ENCODE measurements around the gene ZNF534. TPM values are rescaled to one million over a fixed set of nuclear protein-coding genes. Genes with fewer than 3 reads are reported as not detected.
A peak's percentile ranks its signal among the peaks of the same experiment; 100 is the strongest.

The ZNF534 gene
- total and polyA plus RNA-seq, 9 of the 15 experiments (the other 6 are each of a cell fraction or from before 2014, with no cell fraction given), result 0.08 to 0.33 (median 0.22) TPM; not detected in 1

- TF ChIP-seq ZNF512 (tag; IDR thresholded peaks at IDR 0.05), result peak; percentile 79
- TF ChIP-seq PCBP1 (IDR thresholded peaks at IDR 0.05; ENCODE audit: low read depth, low read length, poor library complexity, severe bottlenecking), result no peak
- 0 out of 2 replicates have a peak, but pooled peaks have one; percentile 17 for TF ChIP-seq CBX5 (IDR thresholded peaks at IDR 0.05; ENCODE audit: borderline replicate concordance, low read depth)
- no peak for TF ChIP-seq NR2C2 (CRISPR knock-in tag; IDR thresholded peaks at IDR 0.05)
- peak; percentile 96 for TF ChIP-seq NR2C2 (tag; IDR thresholded peaks at IDR 0.05)
- TF ChIP-seq BDP1 (IDR thresholded peaks at IDR 0.05; ENCODE audit: insufficient read depth, insufficient read length), result no peak
- TF ChIP-seq GABPA (tag; conservative IDR thresholded peaks at IDR 0.05; ENCODE audit: low read depth), result peak; percentile 94
- no peak for TF ChIP-seq BRCA1 (IDR thresholded peaks at IDR 0.05)
- no peak for TF ChIP-seq BRCA1 (CRISPR knock-in tag; IDR thresholded peaks at IDR 0.05)
- TF ChIP-seq THRAP3 (IDR thresholded peaks at IDR 0.05; ENCODE audit: borderline replicate concordance), result no peak
- TF ChIP-seq ZNF197 (CRISPR knock-in tag; IDR thresholded peaks at IDR 0.05; ENCODE audit: low read depth), result no peak
- TF ChIP-seq SAP30 (IDR thresholded peaks at IDR 0.05; ENCODE audit: borderline replicate concordance, insufficient read depth, low read depth, low read length, poor library complexity, severe bottlenecking), result no peak
- TF ChIP-seq CBX1 (IDR thresholded peaks at IDR 0.05; ENCODE audit: low read depth), result no peak
- no peak for TF ChIP-seq KLF10 (CRISPR knock-in tag; IDR thresholded peaks at IDR 0.05)
- no peak for TF ChIP-seq HDAC3 (IDR thresholded peaks at IDR 0.05; ENCODE audit: borderline replicate concordance, partially characterized antibody)
- no peak for TF ChIP-seq ZBTB17 (CRISPR knock-in tag; IDR thresholded peaks at IDR 0.05)
- no peak for TF ChIP-seq GATA2 (CRISPR knock-in tag; IDR thresholded peaks at IDR 0.05)
- TF ChIP-seq ETV5 (CRISPR knock-in tag; IDR thresholded peaks at IDR 0.05; ENCODE audit: low read depth), result no peak
- no peak for TF ChIP-seq SRSF9 (IDR thresholded peaks at IDR 0.05; ENCODE audit: borderline replicate concordance, low read depth, low read length)
- TF ChIP-seq GTF2F1 (IDR thresholded peaks at IDR 0.05; ENCODE audit: low read depth, low read length), result no peak
- peak; percentile 68; the same call in 1 of the 2 replicates for TF ChIP-seq GABPB1 (CRISPR knock-in tag; IDR thresholded peaks at IDR 0.05)
- no peak for TF ChIP-seq ZNF347 (CRISPR knock-in tag; IDR thresholded peaks at IDR 0.05; ENCODE audit: low read depth)
- TF ChIP-seq RB1 (IDR thresholded peaks at IDR 0.05; ENCODE audit: low read depth), result no peak
- TF ChIP-seq SMARCC2 (IDR thresholded peaks at IDR 0.05; ENCODE audit: low read depth), result no peak
- no peak for TF ChIP-seq ASH1L (IDR thresholded peaks at IDR 0.05; ENCODE audit: borderline replicate concordance, low read depth, partially characterized antibody)
- no peak for TF ChIP-seq SMAD2 (IDR thresholded peaks at IDR 0.05; ENCODE audit: low read depth, low read length)
- no peak for TF ChIP-seq SIX5 (IDR thresholded peaks at IDR 0.05; ENCODE audit: borderline replicate concordance in 1 of 2, insufficient read depth in 1 of 2, low read depth in 1 of 2, low read length in 2 of 2)
- TF ChIP-seq FOS (IDR thresholded peaks at IDR 0.05; ENCODE audit: extremely low read depth, insufficient read length), result no peak
- TF ChIP-seq FOSL1 (tag; conservative IDR thresholded peaks at IDR 0.05), result no peak
- no peak for TF ChIP-seq EGR1 (conservative IDR thresholded peaks at IDR 0.05)
- no peak for TF ChIP-seq ARID1B (IDR thresholded peaks at IDR 0.05)
These were observed 31.5 kb upstream of the ZNF534 start, which contains the start of gene ZNF528 (continued) for GRCh38 chr19:52397310-52398080.
